NCI-H1930 (cell line): Measurements from ENCODE around the gene FCN2.

Experiments
- DNase-seq, 2 experiments: peaks; one replicate each; lab custom pipeline; 2025; lab: John Stamatoyannopoulos, UW

The FCN2 gene

DNA sequence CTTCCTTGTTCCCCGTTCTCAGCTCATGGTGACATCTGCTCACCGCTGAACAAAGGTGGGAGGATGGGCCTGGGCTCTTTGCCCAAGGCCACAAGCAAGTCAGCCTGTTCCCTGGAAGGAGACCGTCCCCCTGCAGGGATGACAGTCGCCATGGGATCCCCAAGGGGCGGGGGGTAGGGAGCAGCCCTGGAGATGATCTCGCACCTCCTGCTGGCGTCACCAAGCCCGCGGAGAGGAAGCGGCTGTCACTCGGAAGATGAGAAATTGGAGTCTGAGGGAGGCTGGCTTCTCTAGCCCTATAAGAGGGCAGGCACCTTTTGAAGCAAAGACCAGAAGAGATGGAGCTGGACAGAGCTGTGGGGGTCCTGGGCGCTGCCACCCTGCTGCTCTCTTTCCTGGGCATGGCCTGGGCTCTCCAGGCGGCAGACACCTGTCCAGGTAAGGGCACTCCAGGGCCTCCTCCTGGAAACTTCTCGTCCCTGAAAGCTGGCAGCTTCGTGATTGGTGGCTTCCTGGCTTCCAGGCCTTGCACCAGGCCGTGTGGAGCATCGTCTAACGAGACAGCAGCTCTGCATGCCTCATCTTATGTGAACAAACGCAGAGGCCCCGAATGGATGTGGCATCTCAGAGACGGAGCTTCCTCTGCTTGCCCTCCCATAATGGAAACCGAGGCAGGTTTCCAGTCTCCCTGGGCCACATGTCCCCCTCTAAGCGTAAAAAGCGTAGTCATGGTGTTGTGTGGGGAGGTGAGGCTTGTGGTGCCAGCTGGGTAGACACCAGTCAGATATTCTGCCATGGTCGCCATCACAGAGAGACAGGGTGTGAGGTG is at the start of gene FCN2:
Gene FCN2 (plus strand): TSS at position 327 of the 829 bp plus-strand sequence. CDS start 12 bp downstream, at position 339.
- no peak for DNase-seq

DNA sequence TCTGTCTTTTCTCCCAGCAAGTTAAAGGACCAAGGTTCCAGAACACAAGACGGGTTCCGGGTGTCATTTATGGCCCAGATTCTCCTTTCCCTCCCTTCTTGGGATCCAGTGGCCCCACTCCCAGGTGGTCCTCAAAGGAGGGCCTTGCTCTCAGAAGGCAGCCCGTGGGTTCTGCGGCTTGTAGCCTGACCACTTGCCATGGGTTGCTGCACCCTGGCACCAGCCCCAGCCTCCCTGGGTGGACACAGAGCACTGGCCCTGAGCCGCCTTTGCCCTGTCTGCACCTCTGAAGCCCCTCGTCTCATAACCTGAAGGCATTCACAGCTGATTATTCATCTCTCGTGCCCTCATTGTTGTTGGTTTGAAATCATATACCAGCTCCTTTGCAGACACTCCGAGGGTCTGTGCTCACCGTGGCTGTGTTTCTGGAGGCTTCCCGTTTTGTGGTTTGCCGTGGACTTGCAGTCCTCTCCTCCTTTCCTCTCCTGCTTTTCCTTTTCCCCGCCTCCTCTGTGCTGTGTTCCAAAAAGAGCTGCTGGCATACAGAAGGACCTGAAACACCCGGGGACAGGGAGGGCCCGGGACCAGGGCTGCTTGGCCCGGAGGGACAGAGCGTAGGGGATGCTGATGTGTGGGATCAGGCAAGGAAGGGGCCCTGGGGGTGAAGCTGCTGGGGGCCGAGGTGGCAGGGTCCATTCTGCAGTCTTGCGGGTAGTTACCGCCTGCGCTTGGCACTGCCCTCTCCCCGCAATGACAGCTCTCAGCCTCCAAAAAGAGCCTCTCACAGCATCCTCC is 49.5 kb upstream of the FCN2 start:
- DNase-seq: no peak

- no peak for DNase-seq
These were observed 48.1 kb upstream of the FCN2 start for GRCh38 chr9:134832471-134832870.

GRCh38 chr9:134833294-134833880 is 47.2 kb upstream of the FCN2 start:
- no peak for DNase-seq

- no peak for DNase-seq
These were observed 46.2 kb upstream of the FCN2 start for GRCh38 chr9:134834217-134834956.

GRCh38 chr9:134834957-134835419 is 45.6 kb upstream of the FCN2 start:
- DNase-seq: no peak

- DNase-seq: no peak
These were observed 45.2 kb upstream of the FCN2 start for GRCh38 chr9:134835448-134835847.

- no peak for DNase-seq
These were observed 44.6 kb upstream of the FCN2 start for GRCh38 chr9:134835987-134836386.

GRCh38 chr9:134836406-134836970 is 44.1 kb upstream of the FCN2 start:
- no peak for DNase-seq

GRCh38 chr9:134837529-134837928 is 43.1 kb upstream of the FCN2 start:
- no peak for DNase-seq

DNA sequence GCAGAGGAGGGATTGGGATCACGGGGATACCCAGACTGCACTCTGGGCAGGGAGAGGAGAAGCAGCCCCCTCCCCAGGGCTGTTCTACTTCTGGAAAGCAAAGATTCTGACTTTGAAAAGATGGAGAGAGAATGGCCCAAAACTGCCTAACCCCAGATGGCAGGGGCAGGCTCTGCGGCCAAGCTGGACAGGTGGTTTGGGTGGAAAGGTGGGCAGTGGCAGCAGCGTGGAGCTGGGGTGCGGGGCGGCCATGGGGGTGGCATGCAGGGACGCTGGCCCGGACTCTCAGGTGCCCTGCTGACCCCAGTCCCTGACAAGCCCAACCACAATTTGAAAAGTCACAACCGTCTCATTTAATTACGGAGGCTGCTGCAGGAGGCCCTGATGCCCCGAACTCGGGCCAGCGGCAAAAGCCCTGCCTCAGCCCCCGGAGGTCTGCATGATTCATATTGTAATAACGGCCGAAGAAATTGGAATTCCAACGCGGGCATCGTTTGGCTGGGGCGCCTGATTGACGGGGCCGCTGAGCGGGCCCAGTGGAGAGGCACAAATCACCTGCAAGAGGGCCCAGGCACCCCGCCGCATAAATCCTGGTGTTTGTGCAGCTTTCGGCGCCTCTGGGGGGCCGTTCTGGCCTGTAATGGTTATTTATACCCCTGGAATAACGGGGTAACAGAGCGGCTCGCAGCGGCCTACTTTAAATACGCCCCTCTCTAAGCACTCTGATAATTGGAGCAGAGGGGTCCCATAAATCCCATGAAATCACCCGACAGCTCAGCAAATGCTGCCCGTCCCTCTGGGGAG is 41.8 kb upstream of the FCN2 start:
- DNase-seq: no peak

DNA sequence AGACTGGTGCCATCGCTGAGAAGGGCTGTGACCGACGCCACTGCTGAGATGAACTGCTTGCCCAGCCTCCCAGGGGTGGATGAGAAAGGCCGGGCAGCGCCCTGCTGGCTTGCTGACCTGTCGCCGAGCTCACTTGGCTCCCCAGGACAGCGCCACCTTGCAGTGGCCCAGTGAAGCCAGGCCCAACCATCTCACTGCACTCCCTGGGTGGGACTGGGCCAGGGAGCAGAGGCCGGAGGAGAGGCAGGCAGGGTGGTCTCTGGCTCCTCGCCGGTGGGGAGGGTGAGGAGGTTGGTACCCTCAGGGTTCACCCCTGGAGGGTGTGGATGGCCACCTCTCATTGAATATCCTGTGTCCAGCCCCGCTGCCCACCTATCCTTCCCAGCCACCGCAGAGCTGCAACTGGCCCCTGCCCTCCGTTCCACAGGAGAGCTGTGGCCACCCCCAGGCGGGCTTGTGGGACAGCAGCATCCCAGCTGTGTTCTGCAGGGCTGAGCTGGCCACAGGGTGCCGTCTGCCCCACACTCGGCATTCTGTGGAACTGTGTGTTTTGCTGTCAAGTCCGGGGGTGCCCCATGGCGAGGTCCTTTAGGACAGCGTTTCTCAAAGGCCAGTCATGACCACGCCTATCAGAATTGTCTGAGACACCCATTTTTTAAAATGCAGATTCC is 41.0 kb upstream of the FCN2 start:
- no peak for DNase-seq

DNA sequence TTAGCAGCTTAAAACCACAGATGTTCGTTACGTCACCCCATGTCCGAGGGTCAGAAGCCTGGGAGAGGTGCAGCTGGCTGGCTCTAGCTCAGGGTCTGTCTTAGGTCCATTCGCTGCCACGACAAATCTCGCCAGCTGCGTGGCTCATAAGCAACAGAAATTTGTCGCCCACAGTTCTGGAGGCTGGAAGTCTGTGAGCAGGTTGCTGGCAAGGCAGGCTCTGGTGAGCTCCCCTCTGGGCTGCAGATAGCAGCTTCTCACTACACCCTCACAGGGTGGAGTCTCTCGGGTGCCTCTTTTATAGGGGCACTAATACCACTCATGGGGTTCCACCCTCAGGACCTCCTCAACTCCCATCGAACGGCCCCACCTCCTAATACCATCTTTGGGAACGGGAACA is 40.1 kb upstream of the FCN2 start:
- DNase-seq: no peak

- no peak for DNase-seq
These were observed 39.3 kb upstream of the FCN2 start for GRCh38 chr9:134841180-134841904.

DNA sequence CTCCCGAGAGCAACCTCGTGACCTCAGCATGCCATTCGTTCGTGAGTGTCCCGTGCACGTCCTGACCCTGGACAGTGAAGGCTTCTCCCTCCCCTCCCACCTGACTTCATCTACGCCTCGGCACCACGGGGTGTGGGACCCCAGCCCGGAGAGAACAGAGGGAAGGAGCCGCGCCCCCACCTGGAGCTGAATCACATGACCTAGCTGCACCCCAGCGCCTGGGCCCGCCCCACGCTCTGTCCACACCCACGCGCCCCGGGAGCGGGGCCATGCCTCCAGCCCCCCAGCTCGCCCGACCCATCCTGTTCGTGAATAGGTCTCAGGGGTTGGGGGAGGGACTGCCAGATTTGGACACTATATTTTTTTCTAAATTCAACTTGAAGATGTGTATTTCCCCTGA is 38.3 kb upstream of the FCN2 start:
- DNase-seq: no peak

GRCh38 chr9:134843740-134844139 is 36.9 kb upstream of the FCN2 start:
- DNase-seq: no peak

DNA sequence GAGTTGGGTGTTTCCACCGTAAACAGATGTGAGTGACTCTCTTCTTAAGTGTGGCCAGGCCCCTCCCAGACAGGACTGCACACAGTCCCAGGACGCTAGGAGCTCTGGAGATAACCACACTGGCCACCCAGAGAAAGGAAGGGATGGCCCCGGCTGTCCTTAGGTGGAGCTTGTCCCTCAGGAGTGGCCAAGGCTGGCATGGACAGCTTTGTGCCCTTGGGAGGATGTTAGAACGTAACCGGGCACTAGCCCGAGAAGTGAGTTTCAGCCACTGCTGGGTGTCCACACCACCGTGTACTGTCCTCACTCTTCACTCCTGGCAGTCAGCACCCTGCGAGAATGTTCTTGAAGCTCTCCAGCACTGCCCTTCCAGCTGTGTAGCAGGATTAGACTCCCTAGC is 35.8 kb upstream of the FCN2 start:
- DNase-seq: no peak

- DNase-seq: no peak
These were observed 34.4 kb upstream of the FCN2 start for GRCh38 chr9:134846187-134846586.

- no peak for DNase-seq
These were observed 33.9 kb upstream of the FCN2 start for GRCh38 chr9:134846699-134847098.

- no peak for DNase-seq
These were observed 33.5 kb upstream of the FCN2 start for GRCh38 chr9:134847138-134847537.
